Hepatocyte (in vitro differentiated cells): Measurements from ENCODE around the gene DCAF7. TPM values are rescaled to one million over a fixed set of nuclear protein-coding genes. Genes with fewer than 3 reads are reported as not detected.

ENCODE experiments used
- DNase-seq: peaks from one replicate; pipeline ENCODE4 v3.0.0-alpha.2; 2016; ENCODE audit warnings: low spot score
- H2AFZ ChIP-seq: fragments of 200-600 bp; sonication (generic); 2 replicates; pipeline ENCODE4 v1.6.0; 2016; ENCODE audit warnings: antibody characterized with exemption, mild to moderate bottlenecking
- H3K27ac ChIP-seq: fragments of 200-600 bp; sonication (generic); 2 replicates; pipeline ENCODE4 v1.5.1; 2016; ENCODE audit warnings: mild to moderate bottlenecking
- H3K27me3 ChIP-seq: fragments of 200-600 bp; sonication (generic); 2 replicates; pipeline ENCODE4 v1.6.1; 2016
- H3K36me3 ChIP-seq: fragments of 200-600 bp; sonication (generic); replicated peaks from 2 replicates; pipeline ENCODE4 v1.5.1; 2016; ENCODE audit warnings: low read depth; ENCODE audit not compliant: insufficient read depth
- H3K4me1 ChIP-seq: fragments of 200-600 bp; sonication (generic); 2 replicates; pipeline ENCODE4 v1.5.1; 2016; ENCODE audit warnings: mild to moderate bottlenecking, moderate library complexity; ENCODE audit not compliant: insufficient read depth
- H3K4me2 ChIP-seq: fragments of 200-600 bp; sonication (generic); 2 replicates; pipeline ENCODE4 v1.6.0; 2016
- H3K4me3 ChIP-seq: fragments of 200-600 bp; sonication (generic); 2 replicates; pipeline ENCODE4 v1.5.1; 2016; ENCODE audit warnings: mild to moderate bottlenecking
- H3K79me2 ChIP-seq: fragments of 200-600 bp; sonication (generic); 2 replicates; pipeline ENCODE4 v1.6.0; 2017; ENCODE audit warnings: mild to moderate bottlenecking
- H3K9me2 ChIP-seq: fragments of 200-600 bp; sonication (generic); replicated peaks from 2 replicates; pipeline ENCODE4 v1.6.0; 2017; ENCODE audit warnings: mild to moderate bottlenecking; ENCODE audit not compliant: insufficient read depth
- H3K9me3 ChIP-seq: fragments of 200-600 bp; sonication (generic); 2 replicates; pipeline ENCODE4 v1.5.1; 2016; ENCODE audit warnings: low read depth, mild to moderate bottlenecking
- H4K20me1 ChIP-seq: fragments of 200-600 bp; sonication (generic); 2 replicates; pipeline ENCODE4 v1.6.0; 2016; ENCODE audit warnings: mild to moderate bottlenecking; ENCODE audit not compliant: insufficient read depth, poor library complexity, severe bottlenecking
- CTCF ChIP-seq: fragments of 200-600 bp; sonication (generic); IDR thresholded peaks from 2 replicates; pipeline ENCODE4 v1.5.1; 2016; ENCODE audit warnings: antibody characterized with exemption, mild to moderate bottlenecking; ENCODE audit not compliant: poor library complexity
- EZH2 ChIP-seq: fragments of 200-600 bp; sonication (generic); IDR thresholded peaks from 2 replicates; pipeline ENCODE4 v1.6.1; 2016; ENCODE audit warnings: antibody characterized with exemption, mild to moderate bottlenecking, borderline replicate concordance
- EZH2phosphoT487 ChIP-seq: fragments of 200-600 bp; sonication (generic); IDR thresholded peaks from one replicate; pipeline ENCODE4 v1.6.1; 2018; ENCODE audit warnings: antibody characterized with exemption, mild to moderate bottlenecking, low read depth, moderate library complexity; ENCODE audit not compliant: unreplicated experiment, severe bottlenecking
- WGBS: methylation state at CpG from one replicate; pipeline ENCODE4 v1.1.6; 2016; ENCODE audit warnings: low lambda C conversion rate; ENCODE audit errors: missing lambda C conversion rate; 5-methylcytosine and 5-hydroxymethylcytosine counted together
- polyA plus RNA-seq: library from polyadenylated mRNA; unstranded; fragments of >200 nt; fragmentation: Nextera tagmentation; extraction: Ambion mirVana; gene quantifications from 2 replicates; pipeline ENCODE4 v1.2.1, GENCODE V29; 2016
- total RNA-seq: library from RNA; depleted of rRNA; stranded (reverse); fragments of >200 nt; gene quantifications from 2 replicates; pipeline ENCODE4 v1.2.3, GENCODE V29; 2014

The DCAF7 gene
- total and polyA plus RNA-seq, 2 experiments from 2014 or later, result 53.0 to 56.5 TPM

GRCh38 chr17:63537001-63537400, 13.3 kb upstream of the DCAF7 start:
- no peak for TF ChIP-seq EZH2
- no peak for TF ChIP-seq EZH2phosphoT487
- TF ChIP-seq CTCF, result no peak
- Histone ChIP-seq H3K9me2 (no peaks in the 10 kb centered on the region), H3K9me3 (no peaks in the 10 kb centered on the region), H3K27me3 (peaks cover 13% of the 10 kb centered on the region), H3K4me3 (no peak overlapping the region), H2AFZ (no peak overlapping the region), H3K4me2 (no peak overlapping the region), H3K79me2 (no peaks in the 10 kb centered on the region), H3K36me3 (no peaks in the 10 kb centered on the region), H3K27ac (no peak overlapping the region), H4K20me1 (no peaks in the 10 kb centered on the region), H3K4me1 (no peaks in the 10 kb centered on the region)
- 78% methylated on average over 4 of the region's 4 CpGs for WGBS
- DNase-seq, result no peak

DNA sequence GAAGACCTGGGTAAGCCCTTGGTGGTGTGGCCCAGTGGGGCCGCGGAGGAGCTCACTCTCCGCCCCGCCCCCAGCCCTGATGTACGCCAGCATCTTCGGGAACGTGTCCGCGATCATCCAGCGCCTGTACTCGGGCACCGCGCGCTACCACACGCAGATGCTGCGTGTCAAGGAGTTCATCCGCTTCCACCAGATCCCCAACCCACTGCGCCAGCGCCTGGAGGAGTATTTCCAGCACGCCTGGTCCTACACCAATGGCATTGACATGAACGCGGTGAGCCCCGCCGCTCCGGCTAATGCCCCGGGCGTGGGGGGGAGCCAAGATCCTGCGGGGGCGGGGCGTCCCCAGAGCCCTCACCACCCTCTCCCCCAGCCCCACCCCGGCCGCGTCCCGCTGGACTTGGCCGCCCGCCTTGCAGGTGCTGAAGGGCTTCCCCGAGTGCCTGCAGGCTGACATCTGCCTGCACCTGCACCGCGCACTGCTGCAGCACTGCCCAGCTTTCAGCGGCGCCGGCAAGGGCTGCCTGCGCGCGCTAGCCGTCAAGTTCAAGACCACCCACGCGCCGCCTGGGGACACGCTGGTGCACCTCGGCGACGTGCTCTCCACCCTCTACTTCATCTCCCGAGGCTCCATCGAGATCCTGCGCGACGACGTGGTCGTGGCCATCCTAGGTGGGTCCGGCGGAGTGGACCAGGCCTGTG, 12.1 kb upstream of the DCAF7 start:
- peaks cover 13% of the 10 kb centered on the region for H3K27me3 ChIP-seq
- WGBS, result 40% methylated on average over 43 of the region's 62 CpGs
- H3K9me3 ChIP-seq, result no peaks in the 10 kb centered on the region
- no peak for DNase-seq
- no peak overlapping the region for H3K27ac ChIP-seq
- no peaks in the 10 kb centered on the region for H3K79me2 ChIP-seq
- no peaks in the 10 kb centered on the region for H3K4me1 ChIP-seq
- H3K4me3 ChIP-seq, result no peak overlapping the region
- no peaks in the 10 kb centered on the region for H3K36me3 ChIP-seq
- H2AFZ ChIP-seq, result no peak overlapping the region
- TF ChIP-seq CTCF (no peak), EZH2phosphoT487 (no peak), EZH2 (no peak)
- no peaks in the 10 kb centered on the region for H3K9me2 ChIP-seq
- no peaks in the 10 kb centered on the region for H4K20me1 ChIP-seq
- H3K4me2 ChIP-seq, result peak overlapping the region; percentile 65

DNA sequence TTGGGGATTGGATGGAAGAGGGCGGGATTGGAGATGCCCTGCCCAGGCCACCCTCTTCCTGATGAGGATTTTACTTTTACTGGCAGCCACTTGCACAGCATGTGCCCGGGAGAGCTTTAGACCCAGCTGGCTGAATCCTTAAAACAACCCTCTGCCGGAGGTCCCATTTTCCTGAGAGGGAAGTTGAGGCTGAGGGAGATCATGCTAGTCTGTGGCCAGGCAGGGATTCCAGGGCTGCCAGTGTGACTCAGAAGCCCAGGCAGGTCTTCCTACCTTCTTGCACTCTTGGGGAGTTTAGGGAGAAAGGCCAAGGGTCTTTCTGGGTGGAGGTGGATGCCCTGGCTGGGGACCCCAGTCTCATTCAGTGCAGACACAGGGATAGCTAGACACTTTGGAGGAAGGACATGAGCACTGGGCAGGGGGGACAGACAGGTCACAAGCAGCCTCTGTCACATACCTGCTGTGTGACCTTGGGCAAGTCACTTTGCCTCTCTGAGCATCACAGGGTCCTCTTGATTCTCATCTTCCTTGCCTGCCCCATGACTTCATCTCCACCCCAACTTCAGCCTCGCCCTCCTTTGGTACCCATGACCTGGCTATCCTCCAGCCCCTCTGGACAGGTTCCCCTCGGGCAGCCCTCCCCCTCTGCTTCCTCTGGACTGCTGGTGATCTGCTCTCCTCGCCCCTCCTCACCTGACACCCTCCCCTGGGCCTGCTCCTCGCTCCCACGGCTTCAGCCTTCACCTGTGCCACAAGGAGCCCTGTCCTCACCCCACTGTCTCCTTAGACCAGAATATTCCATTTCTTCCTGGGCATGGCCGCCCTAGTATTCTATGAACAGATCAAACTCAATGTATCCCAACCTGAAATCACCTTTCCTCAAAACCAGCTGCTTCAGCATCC, 11.3 kb upstream of the DCAF7 start:
- no peaks in the 10 kb centered on the region for H3K79me2 ChIP-seq
- DNase-seq, result no peak
- peaks cover 13% of the 10 kb centered on the region for H3K27me3 ChIP-seq
- H3K9me3 ChIP-seq, result no peaks in the 10 kb centered on the region
- no peak overlapping the region for H2AFZ ChIP-seq
- TF ChIP-seq EZH2 (no peak), EZH2phosphoT487 (no peak), CTCF (no peak)
- H3K9me2 ChIP-seq, result no peaks in the 10 kb centered on the region
- no peaks in the 10 kb centered on the region for H3K4me1 ChIP-seq
- H3K27ac ChIP-seq, result no peak overlapping the region
- H3K4me2 ChIP-seq, result peak overlapping the region; percentile 65
- H3K36me3 ChIP-seq, result no peaks in the 10 kb centered on the region
- WGBS, result 86% methylated on average over 9 of the region's 9 CpGs
- H3K4me3 ChIP-seq, result no peak overlapping the region
- no peaks in the 10 kb centered on the region for H4K20me1 ChIP-seq
